ENCODE data around the gene TMEM138. TPM values are rescaled to one million over a fixed set of nuclear protein-coding genes. Genes with fewer than 3 reads are reported as not detected.

Gene TMEM138
- total and polyA plus RNA-seq, 7 donors: 12.9 to 37.0 (median 25.2) TPM

GRCh38 chr11:61336171-61336935 is 25.8 kb upstream of the TMEM138 start:
- WGBS, 3 donors: 31 to 32% (median 31%) methylated on average over 8 of the region's 8 CpGs
- ATAC-seq (peak; percentile 70 to 76 (median 74)), DNase-seq (peak; percentile 77 to 90)
- Histone ChIP-seq H3K4me3 (no peak overlapping the region), H3K36me3 (ENCODE audit: insufficient read depth in 1 of 2, low read depth in 1 of 2) (peaks cover 0 to 14% of the 10 kb centered on the region in 2 donors), H3K9me3 (no peaks in the 10 kb centered on the region), H3K27me3 (ENCODE audit: insufficient read depth in 3 of 3, low read length in 2 of 3) (no peaks in the 10 kb centered on the region), H3K27ac (peak overlapping the region; percentile 48), H3K4me1 (peaks cover 17% of the 10 kb centered on the region)
- intact Hi-C loops (cut with DNase I): loop anchor here (1.0 to 2.0 kb wide), 2 partner anchors 48 to 49 kb away; no protein-coding TSS in a partner anchor
- TF ChIP-seq CTCF (IDR thresholded peaks at IDR 0.05): peak; percentile 98

GRCh38 chr11:61337706-61338470 is 24.3 kb upstream of the TMEM138 start:
- intact Hi-C loops (cut with DNase I): loop anchor here in 1 of 2 donors (2.0 kb wide), 1 partner anchor 47 kb away; no protein-coding TSS in a partner anchor
- 92 to 95% (median 93%) methylated on average over 15 of the region's 15 CpGs for WGBS, 3 donors
- no peak for ATAC-seq

GRCh38 chr11:61338783-61339489 is 23.2 kb upstream of the TMEM138 start:
- H3K36me3 ChIP-seq (ENCODE audit: insufficient read depth in 1 of 2, low read depth in 1 of 2): peaks cover 0 to 34% of the 10 kb centered on the region in 2 donors
- DNase-seq (no peak), ATAC-seq (no peak)
- no peaks in the 10 kb centered on the region for H3K27me3 ChIP-seq (ENCODE audit: insufficient read depth in 3 of 3, low read length in 2 of 3)
- H3K27ac ChIP-seq: no peak overlapping the region
- intact Hi-C loops (cut with DNase I): no loop called here
- WGBS, 3 donors: 90 to 97% (median 93%) methylated on average over 18 to 26 of the region's 26 CpGs
- TF ChIP-seq CTCF (IDR thresholded peaks at IDR 0.05): no peak
- no peaks in the 10 kb centered on the region for H3K9me3 ChIP-seq
- H3K4me1 ChIP-seq: peaks cover 7% of the 10 kb centered on the region
- H3K4me3 ChIP-seq: no peak overlapping the region

More at GRCh38 chr11:61337706-61338470, 24.3 kb upstream of the TMEM138 start:
- Histone ChIP-seq H3K27me3 (ENCODE audit: insufficient read depth in 3 of 3, low read length in 2 of 3) (no peaks in the 10 kb centered on the region), H3K9me3 (no peaks in the 10 kb centered on the region), H3K4me3 (no peak overlapping the region), H3K36me3 (ENCODE audit: insufficient read depth in 1 of 2, low read depth in 1 of 2) (peaks cover 0 to 27% of the 10 kb centered on the region in 2 donors), H3K4me1 (peaks cover 11% of the 10 kb centered on the region), H3K27ac (no peak overlapping the region)
- no peak for TF ChIP-seq CTCF (IDR thresholded peaks at IDR 0.05)
- no peak for DNase-seq

- 87 to 94% (median 92%) methylated on average over 4 of the region's 4 CpGs for WGBS, 3 donors
- no peak overlapping the region for H3K27ac ChIP-seq
- peaks cover 5% of the 10 kb centered on the region for H3K4me1 ChIP-seq
- H3K36me3 ChIP-seq (ENCODE audit: insufficient read depth in 1 of 2, low read depth in 1 of 2): peaks cover 0 to 34% of the 10 kb centered on the region in 2 donors
- intact Hi-C loops (cut with DNase I): no loop called here
- no peak overlapping the region for H3K4me3 ChIP-seq
- H3K27me3 ChIP-seq (ENCODE audit: insufficient read depth in 3 of 3, low read length in 2 of 3): no peaks in the 10 kb centered on the region
- DNase-seq (no peak), ATAC-seq (no peak)
- TF ChIP-seq CTCF (IDR thresholded peaks at IDR 0.05): no peak
- H3K9me3 ChIP-seq: no peaks in the 10 kb centered on the region
These were observed 22.7 kb upstream of the TMEM138 start for GRCh38 chr11:61339490-61339878.
